Left hindlimb (tissue), 1 donor: ENCODE measurements around the gene PKLR.
"Not testable (repeated sequence)": the region's sequence is repeated elsewhere in the genome, so short reads cannot be mapped to it uniquely, and the experiment has no call there.

ENCODE experiments used
- DNase-seq: peaks from one replicate; pipeline ENCODE4 v3.0.0-alpha.2; 2018

PKLR gene

DNA sequence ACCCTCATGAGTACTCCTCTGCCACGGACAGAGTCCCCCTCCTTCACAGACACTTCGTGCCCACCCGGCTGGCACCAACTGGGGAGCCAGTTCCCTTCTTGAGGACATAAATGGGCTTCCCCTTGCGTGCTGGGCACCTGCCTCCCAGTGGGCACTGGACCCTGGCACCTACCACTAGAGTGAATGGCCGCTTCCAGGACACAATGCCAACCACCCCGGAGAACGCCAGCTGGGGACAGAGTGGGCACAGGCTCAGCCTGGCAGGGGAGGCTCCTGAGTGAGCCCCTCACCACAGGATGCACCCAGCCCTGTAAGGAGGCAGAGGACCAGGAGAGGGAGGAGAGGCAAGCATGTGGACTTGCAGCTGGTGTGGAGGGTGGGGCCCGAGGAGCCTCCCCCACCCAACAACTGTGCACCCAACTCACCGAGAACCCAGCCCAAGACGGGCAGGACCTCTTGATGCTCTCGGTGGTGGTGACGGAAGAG, 47.0 kb downstream of the PKLR start:
- DNase-seq = no peak

DNA sequence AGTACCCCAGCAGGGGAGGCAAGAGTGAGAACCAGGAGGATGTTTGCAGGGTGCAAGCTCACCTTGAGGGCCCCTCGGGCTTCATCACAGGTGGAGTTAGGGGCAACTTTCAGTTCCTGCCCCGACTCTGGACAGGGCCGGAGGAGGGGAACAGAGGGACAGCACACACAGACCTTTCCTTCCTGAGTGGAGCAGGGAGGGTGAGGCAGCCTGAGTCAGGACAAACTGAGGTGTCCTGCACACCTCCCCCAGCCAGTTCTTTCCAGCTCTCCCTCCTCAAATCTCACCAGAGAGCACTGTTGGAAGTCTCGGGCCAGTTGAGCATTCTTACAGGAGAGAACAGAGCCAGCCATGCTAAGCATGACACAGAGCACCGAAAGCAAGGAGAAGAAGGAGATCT, 47.4 kb downstream of the PKLR start:
- no peak for DNase-seq

DNA sequence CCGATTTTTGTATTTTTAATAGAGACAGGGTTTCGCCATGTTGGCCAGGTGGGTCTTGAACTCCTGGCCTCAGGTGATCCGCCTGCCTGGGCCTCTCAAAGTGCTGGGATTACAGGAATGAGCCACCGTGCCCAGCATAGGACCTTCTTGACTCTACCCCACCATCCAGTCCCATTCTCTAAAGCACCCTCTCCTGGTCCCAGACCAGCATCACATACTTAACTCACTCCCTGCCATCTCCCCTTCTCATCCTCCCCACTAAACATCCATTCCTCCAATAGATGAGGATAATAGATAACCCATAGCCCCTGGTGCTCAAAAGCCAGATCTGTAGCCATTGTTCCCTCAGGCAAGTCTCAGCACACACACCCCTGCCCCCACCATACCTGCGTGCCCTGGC, 48.0 kb downstream of the PKLR start:
- no peak for DNase-seq

DNA sequence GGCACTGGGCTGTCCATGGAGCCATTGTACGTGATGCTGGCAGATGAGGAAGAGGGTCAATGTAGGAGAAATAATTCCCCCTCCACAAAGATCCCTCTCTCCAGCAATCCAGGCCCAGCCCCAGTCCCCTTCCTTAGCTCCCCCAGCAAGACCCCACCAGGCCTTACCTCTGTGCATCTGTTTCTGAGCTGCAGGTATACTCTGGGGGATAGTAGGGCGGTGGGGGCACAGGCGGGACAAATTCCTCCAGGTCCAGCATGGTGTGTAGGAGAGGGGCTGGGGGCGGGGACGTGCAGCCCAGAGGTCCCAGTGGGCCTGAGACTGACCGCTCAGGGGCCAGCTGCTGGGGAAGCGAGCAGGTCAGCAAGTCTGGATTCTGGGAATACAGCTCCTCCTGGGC, 49.7 kb downstream of the PKLR start:
- no peak for DNase-seq

DNA sequence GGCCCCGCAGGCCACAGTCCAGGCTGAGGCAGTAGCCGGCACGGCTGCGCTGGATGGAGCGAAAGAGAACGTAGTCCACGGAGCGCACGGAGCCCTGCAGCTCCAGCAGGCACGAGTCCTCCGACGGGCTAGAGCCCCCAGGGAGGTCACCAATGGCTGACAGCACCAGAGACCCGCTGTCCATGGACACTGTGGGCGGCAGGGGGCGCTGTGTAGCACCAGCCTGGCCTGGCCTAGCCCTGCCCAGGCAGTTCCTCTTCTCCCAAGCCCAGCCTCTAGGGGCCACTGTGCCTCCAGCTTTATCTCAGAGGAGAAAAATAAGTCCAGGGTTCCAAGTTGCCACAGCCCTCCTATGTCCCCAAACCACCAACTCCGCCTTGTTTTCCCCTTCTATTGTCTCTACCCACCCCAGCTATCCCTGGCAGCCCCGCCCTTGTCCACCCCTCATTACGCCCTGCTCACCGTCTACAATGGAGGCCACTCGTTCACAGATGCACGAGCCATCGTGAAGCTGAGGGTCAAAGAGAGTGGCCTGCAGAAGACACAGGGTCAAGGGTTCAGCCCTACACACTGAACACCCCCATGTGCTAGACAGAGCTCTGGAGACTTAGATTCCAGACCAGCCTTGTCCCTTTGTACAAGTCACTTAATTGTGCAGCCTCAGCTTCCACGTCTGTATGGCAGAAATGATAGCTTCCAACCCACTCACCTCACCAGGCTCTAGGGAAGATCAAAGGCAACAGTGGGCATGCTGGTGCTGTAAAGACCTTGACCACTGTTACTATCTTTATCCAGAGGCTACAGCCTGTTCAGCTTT, 50.4 kb downstream of the PKLR start:
- DNase-seq = peak; percentile 91

DNA sequence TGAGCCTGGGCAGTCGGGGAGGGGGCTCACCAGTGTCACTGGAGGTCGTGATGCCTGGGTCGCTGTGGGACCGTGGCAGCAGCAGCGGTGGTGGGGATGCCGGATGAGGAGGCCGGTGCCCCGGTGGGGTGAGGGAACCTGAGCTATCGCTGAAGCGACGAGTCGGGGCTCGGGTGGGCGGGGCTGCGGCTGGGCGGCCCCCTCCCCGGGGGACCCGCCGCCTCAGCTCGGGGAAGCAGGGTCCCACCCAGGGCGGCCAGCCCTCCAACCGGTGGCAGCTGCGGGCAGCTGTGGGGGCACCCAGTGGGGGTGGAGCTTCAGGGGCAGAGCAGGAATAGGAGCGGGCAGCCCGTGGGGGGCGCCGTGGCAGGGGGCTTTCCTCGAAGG, 51.0 kb downstream of the PKLR start:
- DNase-seq = no peak

DNA sequence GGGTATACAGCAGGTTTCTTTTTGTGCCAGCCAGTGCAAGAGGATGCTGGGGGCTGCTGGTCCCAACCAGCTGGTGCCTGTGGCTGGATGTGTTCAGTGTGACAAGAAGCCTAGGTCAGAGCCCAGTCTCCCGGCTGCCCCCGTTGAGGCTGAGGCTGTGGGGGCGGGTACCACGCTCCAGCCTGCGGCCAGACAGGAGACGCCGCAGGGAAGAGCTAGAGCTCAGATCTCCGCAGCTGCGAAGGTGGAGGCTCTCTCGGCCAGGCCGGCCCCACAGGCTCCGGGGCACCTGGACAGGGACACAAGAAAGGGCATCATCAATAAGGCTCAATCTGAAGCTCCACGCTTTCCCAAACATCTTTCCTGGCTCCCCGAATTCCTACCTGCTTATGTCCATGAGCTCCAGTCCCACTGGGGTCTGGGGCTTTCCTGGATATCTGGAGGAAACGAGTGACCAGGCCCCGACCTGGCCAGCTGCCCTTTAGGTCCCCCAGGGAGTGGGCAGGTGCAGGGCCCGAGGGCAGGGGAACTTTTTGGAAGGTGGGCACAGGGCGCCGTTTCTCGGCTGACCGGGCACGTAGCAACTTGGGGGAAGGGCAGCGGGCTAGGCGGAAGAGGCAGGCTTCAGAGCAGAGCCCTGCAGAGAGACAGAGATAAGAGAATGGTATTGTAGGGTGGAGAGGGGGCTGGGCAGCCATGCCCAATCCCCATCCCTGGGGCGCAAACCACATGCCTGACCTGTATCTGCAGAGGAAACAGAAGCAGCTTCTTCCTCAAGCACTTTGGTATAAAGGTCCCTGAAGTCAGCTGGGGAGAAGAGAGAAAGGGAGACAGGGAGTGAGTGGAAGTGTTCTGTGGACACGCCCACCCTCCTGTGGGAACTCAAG, 53.3 kb downstream of the PKLR start:
- DNase-seq = no peak

DNA sequence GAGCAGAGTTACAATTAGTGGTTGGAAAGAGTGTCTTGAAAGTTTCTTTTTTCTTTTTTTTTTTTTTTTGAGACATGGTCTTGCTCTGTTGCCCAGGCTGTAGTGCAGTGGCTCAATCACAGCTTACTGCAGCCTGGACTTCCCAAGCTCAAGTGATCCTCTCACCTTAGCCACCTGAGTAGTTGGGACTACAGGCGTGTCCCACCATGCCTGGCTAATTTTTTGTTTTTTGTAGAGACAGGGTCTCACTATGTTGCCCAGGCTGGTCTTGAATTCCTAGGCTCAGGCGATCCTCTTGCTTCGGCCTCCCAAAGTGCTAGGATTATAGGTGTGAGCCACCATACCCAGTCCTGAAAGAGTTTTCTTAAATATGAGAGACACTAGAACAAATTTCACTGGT, 54.4 kb downstream of the PKLR start:
- not testable (repeated sequence) for DNase-seq

DNA sequence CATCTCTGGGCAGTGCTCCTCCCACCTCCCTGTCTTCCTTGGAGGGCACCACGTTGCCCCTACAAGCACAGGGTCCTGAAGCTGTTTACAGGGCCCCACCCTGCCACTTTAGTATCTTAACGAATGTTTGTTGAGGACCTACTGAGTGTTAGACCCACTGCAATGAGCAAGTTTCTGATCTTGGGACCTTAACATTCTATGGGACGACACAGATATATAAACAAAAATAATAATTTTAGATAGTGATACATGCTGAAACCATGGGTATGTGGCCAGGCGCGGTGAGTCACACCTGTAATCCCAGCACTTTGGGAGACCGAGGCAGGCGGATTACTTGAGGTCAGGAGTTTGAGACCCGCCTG, 56.1 kb downstream of the PKLR start:
- DNase-seq = no peak

DNA sequence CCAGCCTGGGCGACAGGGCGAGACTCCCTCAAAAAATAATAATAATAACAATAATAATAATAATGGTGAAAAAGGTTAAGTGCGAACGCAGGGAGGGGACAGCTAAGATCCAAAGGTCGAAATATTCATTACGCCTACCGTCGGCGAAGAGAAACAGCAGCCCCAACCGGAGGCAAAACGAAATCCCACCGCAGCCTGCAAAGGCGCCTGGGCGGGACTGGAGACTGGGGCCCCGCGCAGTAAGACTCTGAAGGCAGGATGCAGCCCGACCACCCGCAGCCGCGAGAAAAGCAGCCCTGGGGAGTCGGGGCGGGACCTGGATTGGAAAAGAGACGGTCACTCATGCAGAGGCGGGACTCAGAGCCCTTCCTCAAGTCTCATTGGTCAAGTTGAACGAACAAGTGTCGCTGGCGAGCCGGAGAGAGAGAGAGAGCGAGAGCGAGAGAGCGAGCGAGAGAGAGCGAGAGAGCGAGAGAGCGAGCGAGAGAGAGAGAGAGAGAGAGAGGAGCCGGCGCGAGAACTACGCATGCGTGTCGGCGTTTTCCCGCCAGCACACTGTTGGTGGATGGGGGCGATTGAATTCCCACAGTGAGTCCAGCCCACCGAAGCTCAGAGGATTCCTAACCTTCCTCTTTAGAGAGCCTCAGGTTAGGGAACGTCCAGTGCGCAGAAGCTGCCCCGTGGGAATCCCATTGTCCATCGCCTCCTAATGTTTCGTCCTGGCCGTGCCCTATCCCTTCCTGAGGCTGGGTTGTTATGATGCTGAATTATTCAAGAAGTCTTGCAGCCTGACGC, 56.7 kb downstream of the PKLR start:
- peak; percentile 99 for DNase-seq

DNA sequence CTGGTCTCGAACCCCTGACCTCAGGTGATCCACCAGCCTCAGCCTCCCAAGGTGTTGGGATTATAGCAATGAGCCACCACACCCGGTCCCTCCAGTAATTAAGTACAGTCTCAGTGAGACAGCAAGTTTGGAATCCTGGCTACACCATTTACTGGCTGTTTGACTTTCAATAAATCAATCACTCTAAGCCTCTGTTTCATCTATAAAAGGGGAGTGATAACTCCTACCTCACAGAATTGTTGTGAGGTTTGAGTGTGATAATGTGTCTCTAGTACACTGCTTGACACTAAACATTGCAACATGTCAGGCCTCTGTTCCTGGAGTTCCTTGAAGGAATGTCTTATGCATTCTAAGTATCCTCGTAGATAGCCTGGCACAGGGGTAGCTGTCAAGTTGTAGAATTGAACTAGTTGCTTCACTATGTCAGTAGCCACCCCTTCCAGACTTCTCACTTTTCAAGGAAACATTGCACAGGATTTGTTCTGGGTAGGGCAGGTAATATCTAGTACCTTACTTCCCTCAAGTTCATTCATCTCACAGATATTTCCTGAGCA, 58.4 kb downstream of the PKLR start:
- no peak for DNase-seq

DNA sequence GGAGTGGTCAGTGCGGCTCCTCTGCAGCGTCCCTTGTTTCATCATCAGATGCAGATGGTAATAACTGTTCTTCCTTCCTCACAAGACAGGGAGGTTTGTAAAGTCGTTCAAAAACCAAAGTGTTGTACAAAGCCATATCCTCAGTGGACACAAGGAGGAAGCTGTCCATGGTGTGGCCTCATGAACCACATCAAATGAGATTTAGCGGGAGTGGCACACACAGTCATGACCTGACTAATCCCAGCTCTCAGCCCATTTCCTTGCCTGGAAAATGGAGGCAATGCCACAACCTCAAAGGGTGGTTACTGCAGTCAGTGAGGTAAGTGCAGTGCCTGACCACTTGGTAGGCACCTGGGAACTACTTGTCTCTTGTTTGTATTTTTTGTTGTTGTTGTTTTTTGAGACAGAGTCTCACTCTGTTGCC, 59.4 kb downstream of the PKLR start:
- no peak for DNase-seq

DNA sequence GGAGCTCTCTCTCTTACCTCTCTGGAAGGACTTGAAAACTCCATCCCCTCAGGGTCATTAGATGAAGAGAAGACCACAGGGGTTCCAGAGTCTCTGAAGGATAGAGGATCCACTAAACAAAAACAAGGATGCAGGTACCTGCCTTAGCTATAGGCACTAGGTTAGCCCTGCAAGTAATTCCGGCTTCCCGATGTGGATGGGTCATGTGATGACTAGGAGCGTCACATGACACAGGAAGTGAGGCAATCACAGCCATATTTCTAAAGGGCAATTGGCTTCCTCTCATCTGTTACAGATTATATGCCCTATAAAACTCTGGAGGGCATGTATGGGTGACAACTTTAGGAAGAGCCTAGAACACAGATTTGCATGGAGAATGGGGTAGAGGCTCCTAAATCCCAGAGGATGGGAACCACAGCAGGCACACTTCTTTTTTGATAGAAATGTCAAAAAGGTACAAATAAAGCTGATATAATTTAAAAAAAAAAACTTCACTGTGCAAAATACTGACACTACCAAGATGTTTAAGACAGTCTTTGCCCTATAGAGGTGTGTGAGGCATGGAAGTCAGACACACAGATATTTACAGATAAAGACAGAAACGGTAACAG, 60.1 kb downstream of the PKLR start:
- DNase-seq = peak; percentile 71
